Colonic mucosa (tissue), 4 donors: ENCODE measurements around the gene DHH. TPM values are rescaled to one million over a fixed set of nuclear protein-coding genes. Genes with fewer than 3 reads are reported as not detected.
"Not testable (repeated sequence)": the region's sequence is repeated elsewhere in the genome, so short reads cannot be mapped to it uniquely, and the experiment has no call there.

Source experiments
- DNase-seq: peaks from one replicate; pipeline ENCODE4 v3.0.0-alpha.2; 2020
- H3K27ac ChIP-seq: fragments of 200-600 bp; one replicate; pipeline ENCODE4 v1.8.0; 2021
- H3K27me3 ChIP-seq: fragments of 200-600 bp; one replicate; pipeline ENCODE4 v1.8.0; 2021
- H3K36me3 ChIP-seq: fragments of 200-600 bp; one replicate; pipeline ENCODE4 v1.8.0; 2021
- H3K4me1 ChIP-seq: fragments of 200-600 bp; one replicate; pipeline ENCODE4 v1.8.0; 2021; ENCODE audit warnings: mild to moderate bottlenecking
- H3K4me3 ChIP-seq: fragments of 200-600 bp; one replicate; pipeline ENCODE4 v1.8.0; 2021
- H3K9ac ChIP-seq, 2 donors: one replicate each; pipeline ENCODE4 v1.7.0; 2013; ENCODE audit warnings: control low read depth in 2 of 2, low read depth in 2 of 2, low read length in 2 of 2
- H3K9me3 ChIP-seq: fragments of 200-600 bp; one replicate; pipeline ENCODE4 v1.8.0; 2021
- intact Hi-C: fragments of 100-400 bp; cut with DNase I; formaldehyde crosslinking; loops from one replicate; pipeline ENCODE4 v1.14.1; 2022
- total RNA-seq, 2 donors: library from RNA; stranded (reverse); fragmentation: NEBNext Ultra II Directional in 1 of 2; extraction: Animal tissue kit (Norgen Biotek cat#: 25700) in 1 of 2; gene quantifications; one replicate each; pipeline ENCODE4 v1.2.1, GENCODE V29; 2021
- TF ChIP-seq, protein P1 (sequence below): fragments of 200-600 bp; IDR thresholded peaks from one replicate; pipeline ENCODE4 v1.8.0; 2022; ENCODE audit warnings: antibody characterized with exemption, mild to moderate bottlenecking
- donor health status: healthy.
- donor health status: DM: no; HTN: no; CAD: no.
- donor health status: DM: no; HTN: no; CAD: no.

The DHH gene
- under 1 TPM; 0.29 to 0.52 TPM for total RNA-seq

DNA sequence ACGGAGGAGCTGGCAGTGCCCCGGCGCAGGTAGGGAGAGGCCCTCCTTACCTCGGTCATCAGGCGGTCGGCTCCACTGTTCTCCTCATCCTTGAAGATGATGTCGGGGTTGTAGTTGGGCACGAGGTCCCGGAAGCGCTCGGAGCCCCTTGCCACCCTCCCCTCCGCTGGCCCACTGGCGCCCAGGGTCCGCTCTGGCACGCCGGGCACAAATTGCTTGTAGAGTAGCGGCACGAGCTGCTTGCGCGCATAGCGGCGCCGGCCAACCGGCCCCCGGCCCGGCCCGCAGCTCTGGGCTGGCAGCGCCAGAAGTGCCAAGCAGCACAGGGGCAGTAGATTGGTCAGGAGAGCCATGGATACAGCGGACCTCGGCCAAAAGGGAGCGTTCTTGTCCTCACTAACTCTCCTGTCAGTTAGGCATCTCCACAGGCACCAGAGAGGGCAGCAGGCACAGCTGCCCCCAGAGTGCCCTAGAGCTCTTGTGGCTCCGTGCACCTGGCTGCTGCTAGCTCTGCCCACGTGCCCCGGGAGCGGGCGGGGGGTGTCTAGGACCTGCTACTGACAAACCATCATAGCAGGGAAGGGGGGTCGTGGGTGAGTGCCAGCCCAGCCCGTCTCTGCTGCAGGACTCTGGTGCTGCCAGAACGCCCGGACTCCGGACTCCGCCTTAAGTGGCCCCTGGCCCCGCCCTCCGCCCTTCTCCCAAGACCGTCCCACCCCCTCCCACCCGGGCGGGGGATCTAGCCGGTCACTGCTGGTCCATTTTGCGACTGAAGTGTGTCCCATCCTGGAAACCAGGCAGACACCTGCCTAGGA lies at the start of gene DHH:
TSS of gene DHH (minus strand) at position 642 of the 815 bp plus-strand sequence. CDS start at position 353, 289 bp downstream.
- Histone ChIP-seq H3K36me3 (peaks cover 4% of the 10 kb centered on the region), H3K9ac (peak within 1 kb of the TSS in 1 of 2 donors; percentile 26), H3K9me3 (no peaks in the 10 kb centered on the region), H3K27me3 (peaks cover 50% of the 10 kb centered on the region), H3K4me1 (peaks cover 6% of the 10 kb centered on the region), H3K4me3 (no peak within 1 kb of the TSS), H3K27ac (no peak within 1 kb of the TSS)
- intact Hi-C loops: no loop called here
- DNase-seq: no peak
- TF ChIP-seq, protein P1, sequence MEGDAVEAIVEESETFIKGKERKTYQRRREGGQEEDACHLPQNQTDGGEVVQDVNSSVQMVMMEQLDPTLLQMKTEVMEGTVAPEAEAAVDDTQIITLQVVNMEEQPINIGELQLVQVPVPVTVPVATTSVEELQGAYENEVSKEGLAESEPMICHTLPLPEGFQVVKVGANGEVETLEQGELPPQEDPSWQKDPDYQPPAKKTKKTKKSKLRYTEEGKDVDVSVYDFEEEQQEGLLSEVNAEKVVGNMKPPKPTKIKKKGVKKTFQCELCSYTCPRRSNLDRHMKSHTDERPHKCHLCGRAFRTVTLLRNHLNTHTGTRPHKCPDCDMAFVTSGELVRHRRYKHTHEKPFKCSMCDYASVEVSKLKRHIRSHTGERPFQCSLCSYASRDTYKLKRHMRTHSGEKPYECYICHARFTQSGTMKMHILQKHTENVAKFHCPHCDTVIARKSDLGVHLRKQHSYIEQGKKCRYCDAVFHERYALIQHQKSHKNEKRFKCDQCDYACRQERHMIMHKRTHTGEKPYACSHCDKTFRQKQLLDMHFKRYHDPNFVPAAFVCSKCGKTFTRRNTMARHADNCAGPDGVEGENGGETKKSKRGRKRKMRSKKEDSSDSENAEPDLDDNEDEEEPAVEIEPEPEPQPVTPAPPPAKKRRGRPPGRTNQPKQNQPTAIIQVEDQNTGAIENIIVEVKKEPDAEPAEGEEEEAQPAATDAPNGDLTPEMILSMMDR: no peak

DNA sequence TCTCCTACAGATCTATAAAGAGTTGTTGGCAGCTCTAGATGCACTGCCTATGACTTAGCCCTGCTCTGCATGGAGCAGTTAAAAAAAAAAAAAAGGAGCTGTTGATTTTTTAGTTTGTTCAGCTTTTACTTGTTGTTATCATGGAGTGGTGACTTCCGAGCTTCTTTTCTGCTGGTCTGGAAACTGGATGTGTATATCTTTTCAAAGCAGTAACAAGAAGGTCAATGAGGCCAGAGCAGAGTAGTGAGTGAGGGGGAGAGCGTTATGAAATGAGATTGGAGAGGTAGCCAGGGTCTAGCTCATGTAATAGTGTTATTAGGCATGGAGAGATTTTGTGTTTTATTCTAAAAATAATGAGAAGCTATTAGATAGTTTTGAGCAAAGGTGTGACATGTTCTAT lies 49.8 kb upstream of the DHH start:
- no peaks in the 10 kb centered on the region for H3K27me3 ChIP-seq
- H3K4me1 ChIP-seq: no peaks in the 10 kb centered on the region
- no peak for DNase-seq
- H3K9ac ChIP-seq: no peak overlapping the region
- TF ChIP-seq, protein P1: no peak
- no peaks in the 10 kb centered on the region for H3K9me3 ChIP-seq
- intact Hi-C loops: no loop called here
- no peak overlapping the region for H3K4me3 ChIP-seq
- no peaks in the 10 kb centered on the region for H3K36me3 ChIP-seq
- H3K27ac ChIP-seq: no peak overlapping the region

DNA sequence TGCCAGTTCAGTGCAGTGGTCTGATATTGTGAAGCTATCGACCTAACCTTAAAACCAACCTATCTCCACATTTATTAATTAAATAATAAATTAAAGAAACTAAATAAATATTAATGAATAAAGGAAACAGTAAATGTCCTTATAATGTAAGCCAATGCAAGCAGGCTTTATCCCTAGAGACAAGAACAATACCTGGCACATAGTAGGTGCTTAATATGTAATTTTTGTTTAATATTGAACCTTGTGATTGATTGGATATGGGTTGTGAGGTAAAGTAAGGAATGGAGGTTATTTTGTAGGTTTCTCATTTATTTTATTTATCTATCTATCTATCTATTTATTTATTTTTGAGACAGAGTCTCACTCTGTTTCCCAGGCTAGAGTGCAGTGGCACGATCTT lies 44.4 kb upstream of the DHH start:
- Histone ChIP-seq H3K4me1 (no peaks in the 10 kb centered on the region), H3K27ac (no peak overlapping the region), H3K4me3 (no peak overlapping the region), H3K36me3 (no peaks in the 10 kb centered on the region), H3K9ac (no peak overlapping the region), H3K27me3 (no peaks in the 10 kb centered on the region), H3K9me3 (no peaks in the 10 kb centered on the region)
- TF ChIP-seq, protein P1: no peak
- no peak for DNase-seq
- intact Hi-C loops: no loop called here

GRCh38 chr12:49138587-49138986 lies 44.0 kb upstream of the DHH start:
- TF ChIP-seq, protein P1: no peak

GRCh38 chr12:49137476-49137875 lies 42.9 kb upstream of the DHH start:
- no peak for DNase-seq
- H3K36me3 ChIP-seq: no peaks in the 10 kb centered on the region
- TF ChIP-seq, protein P1: no peak
- no peak overlapping the region for H3K4me3 ChIP-seq
- H3K9me3 ChIP-seq: no peaks in the 10 kb centered on the region
- no peaks in the 10 kb centered on the region for H3K27me3 ChIP-seq
- no peak overlapping the region for H3K27ac ChIP-seq
- H3K9ac ChIP-seq: peak overlapping the region in 1 of 2 donors; percentile 12
- no peaks in the 10 kb centered on the region for H3K4me1 ChIP-seq
- intact Hi-C loops: no loop called here

More at GRCh38 chr12:49138587-49138986, 44.0 kb upstream of the DHH start:
- no peaks in the 10 kb centered on the region for H3K9me3 ChIP-seq
- H3K9ac ChIP-seq: no peak overlapping the region
- DNase-seq: no peak
- H3K36me3 ChIP-seq: no peaks in the 10 kb centered on the region
- H3K27me3 ChIP-seq: no peaks in the 10 kb centered on the region
- H3K4me3 ChIP-seq: no peak overlapping the region
- intact Hi-C loops: no loop called here
- H3K27ac ChIP-seq: no peak overlapping the region
- H3K4me1 ChIP-seq: no peaks in the 10 kb centered on the region

DNA sequence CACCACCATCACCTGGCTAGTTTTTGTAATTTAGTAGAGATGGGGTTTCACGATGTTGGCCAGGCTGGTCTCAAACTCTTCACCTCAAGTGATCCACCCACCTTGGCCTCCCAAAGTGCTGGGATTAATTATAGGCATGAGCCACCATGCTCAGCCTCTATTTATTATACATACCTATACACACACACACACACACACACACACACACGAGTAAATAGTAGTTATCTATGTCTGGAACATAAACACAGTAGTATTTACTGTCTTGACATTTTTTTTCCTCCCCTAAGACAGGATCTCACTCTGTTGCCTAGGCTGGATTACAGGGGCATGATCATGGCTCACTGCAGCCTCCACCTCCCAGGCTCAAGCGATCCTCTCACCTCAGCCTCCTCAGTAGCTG lies 42.4 kb upstream of the DHH start:
- H3K4me1 ChIP-seq, H3K36me3 ChIP-seq, intact Hi-C loops, DNase-seq, H3K27me3 ChIP-seq, H3K9me3 ChIP-seq, H3K4me3 ChIP-seq, H3K27ac ChIP-seq: not testable (repeated sequence)
- H3K9ac ChIP-seq: peak overlapping the region in 1 of 2 donors; percentile 12
